Endothelial cell of umbilical vein (primary cell): ENCODE results near the gene KIF26A. TPM values are rescaled to one million over a fixed set of nuclear protein-coding genes. Genes with fewer than 3 reads are reported as not detected.

Experiments
- BruUV-seq: library from RNA; stranded (reverse); fragments of 400-500 nt; replicated peaks from 2 replicates; lab custom pipeline; 2021; lab: Mats Ljungman, UMichigan
- CTCF ChIA-PET: fragments of 300-600, 350-600 bp; sonication (Branson Sonifier 250); formaldehyde crosslinking; loops from one replicate; lab custom pipeline; 2021; ENCODE audit warnings: antibody characterized with exemption, inconsistent platforms; lab: Charles Lee
- POLR2A ChIA-PET: fragments of 300-600, 350-600 bp; sonication (Branson Sonifier 250); formaldehyde crosslinking; loops from one replicate; lab custom pipeline; 2021; ENCODE audit warnings: antibody characterized with exemption, inconsistent platforms; lab: Charles Lee
- DNase-seq: peaks from one replicate; pipeline ENCODE4 v3.0.0-alpha.2; 2011; ENCODE audit warnings: low read depth, low spot score
- FAIRE-seq: peaks from 2 replicates; lab custom pipeline; 2011; peaks lifted over from hg19 to GRCh38; lab: Jason Lieb, UNC
- H2AFZ ChIP-seq: 2 replicates; pipeline ENCODE4 v1.6.0; 2012; ENCODE audit warnings: low read depth, low read length, control low read depth, inconsistent platforms
- H3K27ac ChIP-seq: 2 replicates; pipeline ENCODE4 v1.5.1; 2011; ENCODE audit warnings: low read depth, mild to moderate bottlenecking, control low read depth, low read length, moderate library complexity; ENCODE audit not compliant: insufficient read depth
- H3K27me3 ChIP-seq, 2 experiments: 2 replicates each; pipeline versions ENCODE4 v1.6.0 to v1.6.1; 2011; ENCODE audit warnings: low read length in 2 of 2, mixed read lengths in 1 of 2; ENCODE audit not compliant: control insufficient read depth in 2 of 2, insufficient read depth in 2 of 2
- H3K36me3 ChIP-seq, 2 experiments: 2 replicates in 1 of 2; 3 replicates in 1 of 2; pipeline ENCODE4 v1.5.1; 2011; ENCODE audit warnings: low read length in 2 of 2, mild to moderate bottlenecking in 1 of 2, moderate library complexity in 1 of 2; ENCODE audit not compliant: control insufficient read depth in 2 of 2, insufficient read depth in 2 of 2; ENCODE audit errors: extremely low read depth in 1 of 2
- H3K4me1 ChIP-seq: 3 replicates; pipeline ENCODE4 v1.5.1; 2011; ENCODE audit warnings: mild to moderate bottlenecking, low read length; ENCODE audit not compliant: control insufficient read depth, insufficient read depth; ENCODE audit errors: extremely low read depth
- H3K4me2 ChIP-seq: 2 replicates; pipeline ENCODE4 v1.6.1; 2011; ENCODE audit warnings: low read length, control low read depth, mixed read lengths; ENCODE audit not compliant: insufficient read depth
- H3K4me3 ChIP-seq, 3 experiments: fragments of 200-600 bp in 1 of 3; sonication (generic), shearing (Covaris generic) in 1 of 3; replicated peaks in 1 of 3; 2 replicates each; pipeline ENCODE4 v1.5.1; 2011 to 2016; ENCODE audit warnings: control low read depth in 3 of 3, low read length in 3 of 3, mild to moderate bottlenecking in 2 of 3, inconsistent platforms in 1 of 3, low read depth in 1 of 3, moderate library complexity in 1 of 3; ENCODE audit not compliant: insufficient read depth in 1 of 3
- H3K79me2 ChIP-seq: 2 replicates; pipeline ENCODE4 v1.6.0; 2012; ENCODE audit warnings: low read length, inconsistent platforms; ENCODE audit not compliant: control insufficient read depth, insufficient read depth
- H3K9ac ChIP-seq: replicated peaks from 2 replicates; pipeline ENCODE3; 2011; ENCODE audit warnings: low read length, control low read depth; ENCODE audit not compliant: insufficient read depth; ENCODE audit errors: extremely low read depth
- H3K9me1 ChIP-seq: replicated peaks from 3 replicates; pipeline ENCODE4 v1.6.0; 2011; ENCODE audit warnings: mild to moderate bottlenecking, low read length; ENCODE audit not compliant: control insufficient read depth, insufficient read depth; ENCODE audit errors: extremely low read depth
- H3K9me3 ChIP-seq: replicated peaks from 2 replicates; pipeline ENCODE4 v1.5.1; 2012; ENCODE audit warnings: low read length, inconsistent platforms; ENCODE audit not compliant: control insufficient read depth, insufficient read depth
- H4K20me1 ChIP-seq: replicated peaks from 2 replicates; pipeline ENCODE3; 2011; ENCODE audit warnings: mild to moderate bottlenecking, low read length; ENCODE audit not compliant: control insufficient read depth, insufficient read depth; ENCODE audit errors: extremely low read depth
- CTCF ChIP-seq, 2 donors: IDR thresholded peaks; 1 replicate in 1 of 2; 2 replicates in 1 of 2; pipeline ENCODE4 v1.5.1; 2011; ENCODE audit warnings: low read length in 2 of 2, mild to moderate bottlenecking in 2 of 2, moderate library complexity in 2 of 2, control low read depth in 1 of 2, inconsistent platforms in 1 of 2, low read depth in 1 of 2; ENCODE audit not compliant: insufficient read depth in 1 of 2; ENCODE audit errors: extremely low read depth in 1 of 2
- EZH2 ChIP-seq: IDR thresholded peaks from 2 replicates; pipeline ENCODE4 v1.6.1; 2012; ENCODE audit warnings: borderline replicate concordance, low read depth, mild to moderate bottlenecking, moderate library complexity, low read length, inconsistent platforms; ENCODE audit not compliant: severe bottlenecking
- FOS ChIP-seq: IDR thresholded peaks from 2 replicates; pipeline ENCODE4 v1.6.1; 2011; ENCODE audit warnings: mild to moderate bottlenecking, low read length, moderate library complexity, borderline replicate concordance; ENCODE audit not compliant: insufficient read depth
- GATA2 ChIP-seq: IDR thresholded peaks from 2 replicates; pipeline ENCODE4 v1.7.0; 2011; ENCODE audit warnings: low read depth, mild to moderate bottlenecking, moderate library complexity, mixed read lengths, low read length; ENCODE audit not compliant: insufficient read length, insufficient read depth
- JUN ChIP-seq: IDR thresholded peaks from 2 replicates; pipeline ENCODE4 v1.6.1; 2011; ENCODE audit warnings: borderline replicate concordance, low read depth; ENCODE audit not compliant: insufficient read length, insufficient read depth
- MAX ChIP-seq: IDR thresholded peaks from 2 replicates; pipeline ENCODE4 v1.6.1; 2011; ENCODE audit not compliant: insufficient read depth, insufficient read length
- MYC ChIP-seq: IDR thresholded peaks from one replicate; pipeline ENCODE4 v1.6.1; 2011; ENCODE audit warnings: mild to moderate bottlenecking, low read depth, low read length
- POLR2A ChIP-seq: IDR thresholded peaks from 2 replicates; pipeline ENCODE4 v1.6.1; 2012; ENCODE audit warnings: low read depth, mild to moderate bottlenecking, control low read depth, low read length
- POLR2AphosphoS5 ChIP-seq: IDR thresholded peaks from 2 replicates; pipeline ENCODE4 v1.6.1; 2012; ENCODE audit warnings: low read depth, mild to moderate bottlenecking, control low read depth, low read length, moderate library complexity; ENCODE audit not compliant: insufficient read depth
- dilution Hi-C: fragments of 300-500 bp; cut with MboI; formaldehyde crosslinking; loops from one replicate; pipeline ENCODE4 v1.15.0; 2019; ENCODE audit warnings: low sequenced_read_pairs; ENCODE audit not compliant: extremely low pct_ligation_motif_present
- intact Hi-C: fragments of 100-400 bp; cut with micrococcal nuclease; formaldehyde crosslinking; loops from one replicate; pipeline ENCODE4 v1.10.0; 2022
- polyA plus RNA-seq, 4 experiments: library from polyadenylated mRNA; depleted of rRNA in 3 of 4; stranded (reverse) in 3 of 4; unstranded in 1 of 4; fragments of >200 nt; gene quantifications; 2 replicates each; pipeline versions ENCODE4 v1.2.1 to v1.2.3, GENCODE V29; 2011 to 2012; ENCODE audit warnings: missing spikeins in 1 of 4
- total RNA-seq: library from RNA; stranded (reverse); gene quantifications from 2 replicates; pipeline ENCODE4 v1.2.3, GENCODE V29; 2021

KIF26A gene
- total and polyA plus RNA-seq, 2 donors (not counting 3 experiments of a cell fraction or from before 2014, with no cell fraction given) = 3.6 to 10.7 TPM

GRCh38 chr14:104120281-104120741 is 18.1 kb upstream of the KIF26A start:
- Histone ChIP-seq H3K4me2 (no peak overlapping the region), H3K36me3 (no peaks in the 10 kb centered on the region), H3K9me3 (no peaks in the 10 kb centered on the region), H3K4me3 (no peak overlapping the region), H3K4me1 (no peaks in the 10 kb centered on the region), H3K27me3 (peaks cover 28% of the 10 kb centered on the region in 2 experiments), H3K9ac (no peak overlapping the region), H3K27ac (no peak overlapping the region), H3K9me1 (no peaks in the 10 kb centered on the region), H4K20me1 (no peaks in the 10 kb centered on the region), H2AFZ (no peak overlapping the region), H3K79me2 (no peaks in the 10 kb centered on the region)
- no peak for FAIRE-seq
- CTCF ChIA-PET = no interaction called here
- dilution Hi-C loops (no loop called here), intact Hi-C loops (no loop called here)
- TF ChIP-seq MYC = no peak
- no peak for TF ChIP-seq CTCF (IDR thresholded peaks at IDR 0.05; ENCODE audit: extremely low read depth in 1 of 2, insufficient read depth in 1 of 2, low read depth in 1 of 2, low read length in 2 of 2)
- no peak for TF ChIP-seq POLR2AphosphoS5
- TF ChIP-seq FOS = no peak
- no peak for TF ChIP-seq GATA2
- no peak for TF ChIP-seq JUN
- TF ChIP-seq POLR2A = no peak
- TF ChIP-seq MAX = no peak
- no peak for TF ChIP-seq EZH2
- DNase-seq = no peak
- BruUV-seq = no TSS peak
- POLR2A ChIA-PET = no interaction called here
